HCT116 (cell line): ENCODE results near the gene CTNNA2. TPM values are rescaled to one million over a fixed set of nuclear protein-coding genes. Genes with fewer than 3 reads are reported as not detected.

Source experiments
- ATAC-seq: fragments of 200-7000 bp; cut with Tn5 transposase; 2 replicates; pipeline ENCODE4 v1.9.1; 2020; ENCODE audit warnings: mild to moderate bottlenecking, moderate library complexity
- BruUV-seq: library from RNA; stranded (reverse); fragments of 400-500 nt; replicated peaks from 2 replicates; lab custom pipeline; 2021; lab: Mats Ljungman, UMichigan
- CTCF ChIA-PET: fragments of 300-600 bp; sonication (Branson Sonifier 250); formaldehyde crosslinking; loops from one replicate; lab custom pipeline; 2021; ENCODE audit warnings: antibody characterized with exemption; lab: Charles Lee
- POLR2A ChIA-PET: fragments of 300-600, 350-600 bp; sonication (Branson Sonifier 250); formaldehyde crosslinking; loops from one replicate; lab custom pipeline; 2021; ENCODE audit warnings: antibody characterized with exemption; lab: Charles Lee
- RAD21 ChIA-PET, 2 experiments: fragments of 300-600 bp; sonication (Branson Sonifier 250); formaldehyde crosslinking; loops; one replicate each; lab custom pipeline; 2023; ENCODE audit warnings: low total read pairs in 2 of 2; ENCODE audit not compliant: uncharacterized antibody in 2 of 2, unreplicated experiment in 2 of 2, low non-redundant PET in 1 of 2; lab: Charles Lee
- DNase-seq: peaks from one replicate; pipeline ENCODE4 v3.0.0-alpha.2; 2010; ENCODE audit warnings: low read depth, low spot score
- H2AFZ ChIP-seq: fragments of 200-600 bp; shearing (Covaris generic), sonication (generic); 2 replicates; pipeline ENCODE4 v1.6.1; 2017; ENCODE audit warnings: low read depth, mixed run types, mixed read lengths, antibody characterized with exemption, low read length; ENCODE audit not compliant: poor library complexity, severe bottlenecking
- H3K27ac ChIP-seq: 2 replicates; pipeline ENCODE4 v1.5.1; 2012; ENCODE audit warnings: low read depth, low read length
- H3K27me3 ChIP-seq: fragments of 200-600 bp; sonication (generic); 2 replicates; pipeline ENCODE4 v1.6.1; 2016; ENCODE audit warnings: mixed run types, low read length, mixed read lengths; ENCODE audit not compliant: insufficient read depth
- H3K36me3 ChIP-seq, 2 experiments: fragments of 200-500 bp in 1 of 2; fragments of 200-600 bp in 1 of 2; sonication (Bioruptor generic) in 1 of 2; sonication (generic) in 1 of 2; 2 replicates each; pipeline versions ENCODE4 v1.5.1 to v1.6.1; 2014 to 2016; ENCODE audit warnings: low read length in 2 of 2, inconsistent platforms in 1 of 2, mixed read lengths in 1 of 2, mixed run types in 1 of 2; ENCODE audit not compliant: insufficient read depth in 2 of 2, control insufficient read depth in 1 of 2
- H3K4me1 ChIP-seq, 2 experiments: fragments of 200-600 bp in 1 of 2; sonication (generic) in 1 of 2; 2 replicates each; pipeline versions ENCODE4 v1.5.1 to v1.6.1; 2012 to 2017; ENCODE audit warnings: low read length in 2 of 2, inconsistent platforms in 1 of 2, mild to moderate bottlenecking in 1 of 2, mixed read lengths in 1 of 2, mixed run types in 1 of 2, moderate library complexity in 1 of 2; ENCODE audit not compliant: insufficient read depth in 2 of 2, control insufficient read depth in 1 of 2
- H3K4me2 ChIP-seq: fragments of 200-600 bp; sonication (generic); 2 replicates; pipeline ENCODE4 v1.6.1; 2017; ENCODE audit warnings: mixed run types, low read length, mixed read lengths
- H3K4me3 ChIP-seq, 2 experiments: fragments of 200-600 bp in 1 of 2; sonication (generic) in 1 of 2; replicated peaks in 1 of 2; 2 replicates each; pipeline ENCODE4 v1.5.1; 2011 to 2016; ENCODE audit warnings: low read length in 2 of 2, control low read depth in 1 of 2, low read depth in 1 of 2, mild to moderate bottlenecking in 1 of 2, mixed read lengths in 1 of 2, mixed run types in 1 of 2
- H3K79me2 ChIP-seq: fragments of 200-600 bp; sonication (generic); 2 replicates; pipeline ENCODE4 v1.6.1; 2017; ENCODE audit warnings: mild to moderate bottlenecking, mixed run types, low read length, moderate library complexity, mixed read lengths; ENCODE audit not compliant: insufficient read depth
- H3K9ac ChIP-seq: fragments of 200-600 bp; sonication (generic); 2 replicates; pipeline ENCODE4 v1.6.1; 2016; ENCODE audit warnings: low read length, mixed read lengths
- H3K9me2 ChIP-seq: fragments of 200-600 bp; sonication (generic), shearing (Covaris generic); 2 replicates; pipeline ENCODE4 v1.6.1; 2017; ENCODE audit warnings: mixed run types, mild to moderate bottlenecking, moderate library complexity; ENCODE audit not compliant: insufficient read depth
- H3K9me3 ChIP-seq, 2 experiments: fragments of 200-500 bp in 1 of 2; fragments of 200-600 bp in 1 of 2; sonication (Bioruptor generic) in 1 of 2; sonication (generic) in 1 of 2; 2 replicates each; pipeline ENCODE4 v1.6.1; 2014 to 2017; ENCODE audit warnings: low read length in 2 of 2, mixed read lengths in 2 of 2, inconsistent platforms in 1 of 2, low read depth in 1 of 2, mild to moderate bottlenecking in 1 of 2, mixed run types in 1 of 2, moderate library complexity in 1 of 2; ENCODE audit not compliant: control insufficient read depth in 1 of 2, insufficient read depth in 1 of 2
- H4K20me1 ChIP-seq: fragments of 200-600 bp; sonication (generic), shearing (Covaris generic); 2 replicates; pipeline ENCODE4 v1.6.1; 2017; ENCODE audit warnings: mixed run types, mild to moderate bottlenecking, moderate library complexity; ENCODE audit not compliant: insufficient read depth
- CBX3 ChIP-seq: IDR thresholded peaks from 2 replicates; pipeline ENCODE4 v1.6.1; 2012; ENCODE audit warnings: low read depth
- FOSL1 ChIP-seq: IDR thresholded peaks from 2 replicates; pipeline ENCODE4 v1.6.1; 2012; ENCODE audit warnings: low read depth
- RAD21 ChIP-seq: IDR thresholded peaks from 2 replicates; pipeline ENCODE4 v1.6.1; 2012; ENCODE audit warnings: low read depth, mild to moderate bottlenecking
- SIN3A ChIP-seq: IDR thresholded peaks from 2 replicates; pipeline ENCODE4 v1.6.1; 2012; ENCODE audit warnings: low read depth
- SP1 ChIP-seq: IDR thresholded peaks from 2 replicates; pipeline ENCODE4 v1.6.1; 2012; ENCODE audit warnings: low read depth
- YY1 ChIP-seq: IDR thresholded peaks from 2 replicates; pipeline ENCODE4 v1.6.1; 2011; ENCODE audit warnings: low read length, low read depth, moderate library complexity, mild to moderate bottlenecking; ENCODE audit not compliant: insufficient replicate concordance; ENCODE audit errors: extremely low read depth
- intact Hi-C: fragments of 100-400 bp; cut with micrococcal nuclease; formaldehyde crosslinking; loops from 2 replicates; pipeline ENCODE4 v1.10.0; 2022
- total RNA-seq: library from RNA; stranded (reverse); gene quantifications from one replicate; pipeline ENCODE4 v1.2.1, GENCODE V29; 2021; ENCODE audit not compliant: unreplicated experiment
- TF ChIP-seq, protein P1 (sequence below): IDR thresholded peaks from 2 replicates; pipeline ENCODE4 v1.6.1; 2012; ENCODE audit warnings: low read depth

CTNNA2 gene
- total RNA-seq, 1 experiment from 2014 or later = not detected

DNA sequence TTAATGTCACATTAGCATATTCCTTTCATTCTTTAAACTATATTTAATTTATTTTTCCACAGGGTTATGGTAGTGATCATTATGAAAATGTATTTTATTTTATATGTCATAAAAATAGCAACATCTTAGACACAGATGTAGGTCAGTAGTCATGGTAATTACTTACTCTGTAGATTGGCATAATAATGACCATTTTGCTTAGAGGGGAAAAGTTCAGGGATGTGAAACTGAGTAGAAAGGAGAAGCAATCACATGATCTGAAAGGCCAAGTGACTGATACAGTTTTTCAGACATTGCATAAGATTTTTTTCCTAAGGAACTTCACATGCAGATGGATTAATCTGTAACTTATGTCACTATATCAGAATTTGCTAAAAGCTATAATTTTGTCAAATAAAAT, 286.9 kb downstream of the CTNNA2 start (continued):
- TF ChIP-seq, protein P1, sequence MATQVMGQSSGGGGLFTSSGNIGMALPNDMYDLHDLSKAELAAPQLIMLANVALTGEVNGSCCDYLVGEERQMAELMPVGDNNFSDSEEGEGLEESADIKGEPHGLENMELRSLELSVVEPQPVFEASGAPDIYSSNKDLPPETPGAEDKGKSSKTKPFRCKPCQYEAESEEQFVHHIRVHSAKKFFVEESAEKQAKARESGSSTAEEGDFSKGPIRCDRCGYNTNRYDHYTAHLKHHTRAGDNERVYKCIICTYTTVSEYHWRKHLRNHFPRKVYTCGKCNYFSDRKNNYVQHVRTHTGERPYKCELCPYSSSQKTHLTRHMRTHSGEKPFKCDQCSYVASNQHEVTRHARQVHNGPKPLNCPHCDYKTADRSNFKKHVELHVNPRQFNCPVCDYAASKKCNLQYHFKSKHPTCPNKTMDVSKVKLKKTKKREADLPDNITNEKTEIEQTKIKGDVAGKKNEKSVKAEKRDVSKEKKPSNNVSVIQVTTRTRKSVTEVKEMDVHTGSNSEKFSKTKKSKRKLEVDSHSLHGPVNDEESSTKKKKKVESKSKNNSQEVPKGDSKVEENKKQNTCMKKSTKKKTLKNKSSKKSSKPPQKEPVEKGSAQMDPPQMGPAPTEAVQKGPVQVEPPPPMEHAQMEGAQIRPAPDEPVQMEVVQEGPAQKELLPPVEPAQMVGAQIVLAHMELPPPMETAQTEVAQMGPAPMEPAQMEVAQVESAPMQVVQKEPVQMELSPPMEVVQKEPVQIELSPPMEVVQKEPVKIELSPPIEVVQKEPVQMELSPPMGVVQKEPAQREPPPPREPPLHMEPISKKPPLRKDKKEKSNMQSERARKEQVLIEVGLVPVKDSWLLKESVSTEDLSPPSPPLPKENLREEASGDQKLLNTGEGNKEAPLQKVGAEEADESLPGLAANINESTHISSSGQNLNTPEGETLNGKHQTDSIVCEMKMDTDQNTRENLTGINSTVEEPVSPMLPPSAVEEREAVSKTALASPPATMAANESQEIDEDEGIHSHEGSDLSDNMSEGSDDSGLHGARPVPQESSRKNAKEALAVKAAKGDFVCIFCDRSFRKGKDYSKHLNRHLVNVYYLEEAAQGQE = no peak
- no peak for TF ChIP-seq FOSL1
- no peak for TF ChIP-seq RAD21
- no peak for TF ChIP-seq SP1
- no peak for TF ChIP-seq CBX3
- TF ChIP-seq YY1 = no peak

DNA sequence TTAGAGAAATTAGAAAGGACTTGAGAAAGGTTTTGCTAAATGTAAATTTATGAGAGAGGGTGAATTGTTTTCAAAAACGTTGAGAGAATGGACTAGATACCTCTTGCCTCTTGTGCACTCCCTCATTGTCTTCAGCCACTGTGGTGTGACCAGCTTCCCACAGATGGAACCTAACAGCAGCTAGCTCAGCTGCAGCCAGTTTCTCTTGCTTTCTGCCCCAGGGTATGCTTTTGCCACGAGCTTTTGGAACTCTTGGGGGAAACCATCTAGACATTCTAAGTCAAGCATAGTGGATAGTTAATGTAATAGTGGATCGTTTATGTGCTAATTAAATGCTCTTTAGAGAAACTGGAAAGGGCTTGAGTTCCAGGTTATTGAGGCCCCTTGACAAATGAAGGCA, 288.2 kb downstream of the CTNNA2 start:
- H3K4me1 ChIP-seq = no peaks in the 10 kb centered on the region
- POLR2A ChIA-PET = no interaction called here
- no peak overlapping the region for H2AFZ ChIP-seq
- TF ChIP-seq SP1 (no peak), SIN3A (no peak)
- no peak overlapping the region for H3K9ac ChIP-seq
- CTCF ChIA-PET = no interaction called here
- intact Hi-C loops = no loop called here
- H3K4me2 ChIP-seq = no peak overlapping the region
- H3K9me3 ChIP-seq = peaks cover 7 to 26% of the 10 kb centered on the region in 2 experiments; a peak in 2 of 4 replicates
- DNase-seq (no peak), ATAC-seq (no peak)
- H3K27me3 ChIP-seq = no peaks in the 10 kb centered on the region
- H3K27ac ChIP-seq = no peak overlapping the region
- H3K36me3 ChIP-seq = no peaks in the 10 kb centered on the region
- no peaks in the 10 kb centered on the region for H4K20me1 ChIP-seq
- H3K79me2 ChIP-seq = no peaks in the 10 kb centered on the region
- RAD21 ChIA-PET = no interaction called here
- H3K9me2 ChIP-seq = no peaks in the 10 kb centered on the region
- no TSS peak for BruUV-seq
- H3K4me3 ChIP-seq = no peak overlapping the region
